K562 (cell line): ENCODE measurements around the gene HEBP2. TPM values are rescaled to one million over a fixed set of nuclear protein-coding genes. Genes with fewer than 3 reads are reported as not detected.

ENCODE experiments used
- ATAC-seq: fragments of 200-7000 bp; cut with Tn5 transposase; 3 replicates; pipeline ENCODE4 v1.9.1; 2020; ENCODE audit warnings: moderate library complexity
- BruUV-seq: library from RNA; stranded (reverse); fragments of 400-500 nt; replicated peaks from 2 replicates; lab custom pipeline; 2021; lab: Mats Ljungman, UMichigan
- CTCF ChIA-PET: fragments of 300-600 bp; formaldehyde crosslinking; extraction: SDS; loops from one replicate; lab custom pipeline; 2021; ENCODE audit warnings: low intra/inter-chr PET ratio; lab: Yijun Ruan, JAX
- POLR2A ChIA-PET: fragments of 300-600, 350-650 bp; sonication (Branson Sonifier 250); formaldehyde crosslinking; extraction: SDS; loops from one replicate; lab custom pipeline; 2021; ENCODE audit warnings: antibody characterized with exemption, inconsistent platforms; lab: Yijun Ruan, JAX
- DNase-seq, 4 experiments: peaks; one replicate each; pipeline versions ENCODE4 v3.0.0 to v3.0.0-alpha.2; 2011 to 2018; ENCODE audit warnings: low spot score in 3 of 4, mixed read lengths in 3 of 4; ENCODE audit errors: extremely low read depth in 1 of 4
- FAIRE-seq: peaks from 2 replicates; lab custom pipeline; 2011; peaks lifted over from hg19 to GRCh38; lab: Jason Lieb, UNC
- H2AFZ ChIP-seq: 2 replicates; pipeline ENCODE4 v1.6.0; 2011; ENCODE audit warnings: low read depth, low read length, control low read depth, inconsistent platforms
- H3K27ac ChIP-seq: fragments of 200-600 bp; 3 replicates; pipeline ENCODE4 v1.8.0; 2011; ENCODE audit warnings: low read depth, mild to moderate bottlenecking, control low read depth, inconsistent platforms, low read length, moderate library complexity, mixed read lengths; ENCODE audit errors: extremely low read depth
- H3K27me3 ChIP-seq, 2 experiments: fragments of 300-600 bp in 1 of 2; 2 replicates in 1 of 2; 3 replicates in 1 of 2; pipeline versions ENCODE4 v1.6.0 to v1.8.0; 2011; ENCODE audit warnings: inconsistent platforms in 2 of 2, low read length in 2 of 2, mild to moderate bottlenecking in 1 of 2, mixed read lengths in 1 of 2, moderate library complexity in 1 of 2; ENCODE audit not compliant: control insufficient read depth in 2 of 2, insufficient read depth in 2 of 2
- H3K36me3 ChIP-seq: fragments of 300-600 bp; 3 replicates; pipeline ENCODE4 v1.8.0; 2011; ENCODE audit warnings: mild to moderate bottlenecking, low read length, inconsistent platforms; ENCODE audit not compliant: control insufficient read depth, insufficient read depth
- H3K4me1 ChIP-seq, 2 experiments: fragments of 200-600 bp in 1 of 2; replicated peaks in 1 of 2; 2 replicates in 1 of 2; 3 replicates in 1 of 2; pipeline versions ENCODE4 v1.5.1 to v1.8.0; 2011; ENCODE audit warnings: inconsistent platforms in 2 of 2, low read length in 2 of 2, mild to moderate bottlenecking in 1 of 2, mixed read lengths in 1 of 2, moderate library complexity in 1 of 2; ENCODE audit not compliant: control insufficient read depth in 2 of 2, insufficient read depth in 2 of 2
- H3K4me2 ChIP-seq: 2 replicates; pipeline ENCODE4 v1.6.1; 2011; ENCODE audit warnings: low read length, control low read depth, inconsistent platforms, mixed read lengths; ENCODE audit not compliant: insufficient read depth
- H3K4me3 ChIP-seq: fragments of 200-600 bp; sonication (generic), shearing (Covaris generic); 2 replicates; pipeline ENCODE4 v1.5.1; 2016; ENCODE audit warnings: control low read depth, inconsistent platforms
- H3K79me2 ChIP-seq: fragments of 200-600 bp; 3 replicates; pipeline ENCODE4 v1.8.0; 2011; ENCODE audit warnings: low read length, inconsistent platforms; ENCODE audit not compliant: control insufficient read depth, insufficient read depth
- H3K9ac ChIP-seq, 2 experiments: 2 replicates each; pipeline versions ENCODE4 v1.6.0 to v1.6.1; 2011; ENCODE audit warnings: low read depth in 2 of 2, low read length in 2 of 2, control low read depth in 1 of 2, inconsistent platforms in 1 of 2, mild to moderate bottlenecking in 1 of 2, mixed read lengths in 1 of 2; ENCODE audit not compliant: insufficient read depth in 1 of 2
- H3K9me1 ChIP-seq: one replicate; pipeline ENCODE4 v1.6.0; 2011; ENCODE audit warnings: inconsistent platforms, mild to moderate bottlenecking, low read length, moderate library complexity; ENCODE audit not compliant: control insufficient read depth, insufficient read depth
- H3K9me3 ChIP-seq: replicated peaks from 2 replicates; pipeline ENCODE4 v1.5.1; 2011; ENCODE audit warnings: low read depth, low read length, inconsistent platforms; ENCODE audit not compliant: control insufficient read depth, insufficient read depth
- H4K20me1 ChIP-seq: replicated peaks from 2 replicates; pipeline ENCODE4 v1.6.1; 2011; ENCODE audit warnings: low read length, inconsistent platforms, mixed read lengths; ENCODE audit not compliant: control insufficient read depth, insufficient read depth
- BCL6 ChIP-seq: fragments of 250-450 bp; sonication (Bioruptor Pico); IDR thresholded peaks from 2 replicates; pipeline ENCODE4 v1.4.0; 2020
- BRD4 ChIP-seq: fragments of 200-600 bp; sonication (generic); IDR thresholded peaks from 2 replicates; pipeline ENCODE4 v1.6.1; 2017; ENCODE audit warnings: inconsistent platforms
- CXXC5 ChIP-seq: fragments of 250-450 bp; sonication (Bioruptor Pico); IDR thresholded peaks from 2 replicates; pipeline ENCODE4 v1.8.0; 2022; ENCODE audit warnings: inconsistent platforms, mild to moderate bottlenecking, moderate library complexity
- NFRKB ChIP-seq: fragments of 450-650 bp; IDR thresholded peaks from 2 replicates; pipeline ENCODE4 v1.6.1; 2016; ENCODE audit warnings: low read depth
- POLR2AphosphoS5 ChIP-seq: IDR thresholded peaks from 2 replicates; pipeline ENCODE4 v1.6.1; 2011; ENCODE audit warnings: mild to moderate bottlenecking, low read depth, low read length, moderate library complexity; ENCODE audit not compliant: control insufficient read depth, insufficient read depth
- RCOR1 ChIP-seq, 2 experiments: IDR thresholded peaks; 2 replicates each; pipeline ENCODE4 v1.6.1; 2012; ENCODE audit warnings: low read depth in 2 of 2, low read length in 2 of 2, borderline replicate concordance in 1 of 2, improper control_type of control experiment in 1 of 2
- TARDBP ChIP-seq: fragments of 450-650 bp; IDR thresholded peaks from 2 replicates; pipeline ENCODE4 v1.6.1; 2016
- TBL1XR1 ChIP-seq, 2 experiments: IDR thresholded peaks; 2 replicates each; pipeline ENCODE4 v1.6.1; 2012; ENCODE audit warnings: improper control_type of control experiment in 2 of 2, low read length in 2 of 2, mild to moderate bottlenecking in 1 of 2
- TCF3 ChIP-seq: sonication (generic); formaldehyde crosslinking; IDR thresholded peaks from 2 replicates; pipeline ENCODE4 v1.4.0; 2020; ENCODE audit warnings: mild to moderate bottlenecking, missing genetic modification reagents
- ZSCAN29 ChIP-seq: fragments of 450-650 bp; IDR thresholded peaks from 2 replicates; pipeline ENCODE4 v1.6.1; 2017
- ZSCAN32 ChIP-seq: fragments of 450-650 bp; formaldehyde crosslinking; IDR thresholded peaks from 2 replicates; pipeline ENCODE4 v1.4.0; 2020; ENCODE audit warnings: mild to moderate bottlenecking, moderate library complexity
- whole genome bisulfite sequencing: fragments of 100-300 bp; shearing (Covaris generic); methylation state at CpG from one replicate; pipeline ENCODE4 v1.1.6; 2016; ENCODE audit warnings: low coverage, mixed read lengths; ENCODE audit not compliant: insufficient coverage; ENCODE audit errors: missing lambda C conversion rate; 5-methylcytosine and 5-hydroxymethylcytosine counted together
- in situ Hi-C: fragments of 300-500 bp; cut with MboI; formaldehyde crosslinking; loops from 4 replicates; pipeline ENCODE4 v1.15.0; 2018; ENCODE audit warnings: inconsistent platforms, mixed read lengths
- intact Hi-C: fragments of 100-400 bp; cut with micrococcal nuclease; formaldehyde crosslinking; loops from 2 replicates; pipeline ENCODE4 v1.14.2; 2022
- polyA plus RNA-seq, 8 experiments: library from polyadenylated mRNA; depleted of rRNA in 4 of 8; stranded (reverse) in 5 of 8; unstranded in 3 of 8; fragments of >200 nt; fragmentation: Nextera tagmentation in 2 of 8; fragmentation: Illumina TruSeq in 1 of 8; extraction: Ambion mirVana in 2 of 8; extraction: Trizol in 1 of 8; gene quantifications; 2 replicates each; pipeline versions ENCODE4 v1.2.1 to v1.2.3, GENCODE V29; 2011 to 2014; ENCODE audit warnings: inconsistent platforms in 1 of 8, missing spikeins in 1 of 8
- total RNA-seq, 7 experiments: library from RNA; depleted of rRNA in 6 of 7; stranded (reverse); fragments of >200 nt in 6 of 7; fragmentation: Illumina TruSeq in 2 of 7; extraction: Trizol in 2 of 7; gene quantifications; 2 replicates each; pipeline versions ENCODE4 v1.2.1 to v1.2.3, GENCODE V29; 2011 to 2021; ENCODE audit warnings: low replicate concordance in 1 of 7
- TF ChIP-seq, protein P1 (sequence below): fragments of 450-650 bp; conservative IDR thresholded peaks from 2 replicates; pipeline ENCODE4 v1.6.1; 2016; ENCODE audit warnings: missing genetic modification characterization, low read depth, mild to moderate bottlenecking, control low read depth, missing compliant biosample characterization
- TF ChIP-seq, protein P2 (sequence below): fragments of 250-450 bp; sonication (Bioruptor Pico); IDR thresholded peaks from 2 replicates; pipeline ENCODE4 v1.5.0; 2022; ENCODE audit warnings: mild to moderate bottlenecking

HEBP2 gene
- total and polyA plus RNA-seq, 9 of the 15 experiments (the other 6 are each of a cell fraction or from before 2014, with no cell fraction given), result 8.5 to 63.7 (median 36.9) TPM

DNA sequence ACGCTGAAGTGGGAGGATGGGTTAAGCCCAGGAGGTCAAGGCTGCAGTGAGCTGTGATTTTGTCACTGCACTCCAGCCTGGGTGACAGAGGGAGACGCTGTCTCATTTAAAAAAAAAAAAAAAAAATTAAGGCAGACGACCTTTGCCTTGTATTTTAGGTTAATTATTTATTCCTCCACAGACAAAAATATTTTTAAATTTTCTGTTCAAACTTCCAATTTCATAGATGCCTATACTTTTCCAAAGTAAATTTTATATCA, 32.6 kb upstream of the HEBP2 start:
- H3K4me2 ChIP-seq, result no peak overlapping the region
- H3K27me3 ChIP-seq, result no peaks in the 10 kb centered on the region
- POLR2A ChIA-PET, result interaction anchor here (0.5 kb wide), 1 partner anchor 9 kb away, joined by 3 read pairs; no protein-coding TSS in a partner anchor
- peak; percentile 65; the same call in 2 of the 3 replicates for ATAC-seq
- no peak overlapping the region for H3K9ac ChIP-seq
- TF ChIP-seq ZSCAN29, result no peak
- peak in 1 of 2 experiments; percentile 21; a peak in 1 of 4 replicates for TF ChIP-seq RCOR1 (IDR thresholded peaks at IDR 0.05; ENCODE audit: borderline replicate concordance in 1 of 2, low read depth in 2 of 2, low read length in 2 of 2)
- in situ Hi-C loops (no loop called here), intact Hi-C loops (no loop called here)
- WGBS, result 2% methylated on average over 3 of the region's 3 CpGs
- H3K79me2 ChIP-seq, result no peaks in the 10 kb centered on the region
- H3K4me3 ChIP-seq, result no peak overlapping the region
- peaks cover 4 to 20% of the 10 kb centered on the region in 2 experiments for H3K4me1 ChIP-seq
- H2AFZ ChIP-seq, result no peak overlapping the region
- no peak for DNase-seq
- no peak overlapping the region for H3K27ac ChIP-seq
- FAIRE-seq, result no peak
- CTCF ChIA-PET, result no interaction called here
- H4K20me1 ChIP-seq, result no peaks in the 10 kb centered on the region
- no TSS peak for BruUV-seq
- no peaks in the 10 kb centered on the region for H3K9me3 ChIP-seq
- no peaks in the 10 kb centered on the region for H3K36me3 ChIP-seq
- no peaks in the 10 kb centered on the region for H3K9me1 ChIP-seq

DNA sequence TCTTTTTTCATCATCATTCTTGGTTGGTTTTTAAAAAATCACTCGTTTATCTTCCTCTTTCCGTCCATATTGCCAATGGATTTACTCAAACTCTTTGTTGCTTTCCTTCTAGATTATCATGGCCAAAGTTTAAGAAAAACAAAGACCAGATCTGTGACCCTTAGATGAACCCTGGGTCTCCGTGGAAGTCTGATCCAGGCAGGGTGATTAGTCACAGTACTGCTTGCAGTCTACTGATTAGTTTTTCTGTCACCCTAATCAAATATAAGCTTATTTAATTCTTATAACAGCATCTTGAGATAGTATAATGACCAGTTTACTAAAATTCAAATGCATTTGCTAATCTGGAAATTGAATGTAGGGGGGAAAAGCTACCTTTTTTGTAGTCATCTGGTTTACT, 32.3 kb upstream of the HEBP2 start:
- WGBS, result 0% methylated on average over 3 of the region's 3 CpGs
- intact Hi-C loops, result no loop called here
- TF ChIP-seq, protein P1, sequence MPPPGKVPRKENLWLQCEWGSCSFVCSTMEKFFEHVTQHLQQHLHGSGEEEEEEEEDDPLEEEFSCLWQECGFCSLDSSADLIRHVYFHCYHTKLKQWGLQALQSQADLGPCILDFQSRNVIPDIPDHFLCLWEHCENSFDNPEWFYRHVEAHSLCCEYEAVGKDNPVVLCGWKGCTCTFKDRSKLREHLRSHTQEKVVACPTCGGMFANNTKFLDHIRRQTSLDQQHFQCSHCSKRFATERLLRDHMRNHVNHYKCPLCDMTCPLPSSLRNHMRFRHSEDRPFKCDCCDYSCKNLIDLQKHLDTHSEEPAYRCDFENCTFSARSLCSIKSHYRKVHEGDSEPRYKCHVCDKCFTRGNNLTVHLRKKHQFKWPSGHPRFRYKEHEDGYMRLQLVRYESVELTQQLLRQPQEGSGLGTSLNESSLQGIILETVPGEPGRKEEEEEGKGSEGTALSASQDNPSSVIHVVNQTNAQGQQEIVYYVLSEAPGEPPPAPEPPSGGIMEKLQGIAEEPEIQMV, result no peak
- no peak for TF ChIP-seq ZSCAN32
- no peak for TF ChIP-seq BCL6
- TF ChIP-seq NFRKB, result no peak
- no peak for TF ChIP-seq TARDBP
- TF ChIP-seq TCF3 (CRISPR knock-in tag), result peak; percentile 51
- TF ChIP-seq TBL1XR1 (IDR thresholded peaks at IDR 0.05; ENCODE audit: low read length in 2 of 2), result peak in 1 of 2 experiments; percentile 65; a peak in 2 of 4 replicates
- no peak for TF ChIP-seq CXXC5 (CRISPR knock-in tag)
- peak; percentile 41; the same call in 1 of the 2 replicates for TF ChIP-seq POLR2AphosphoS5
- TF ChIP-seq BRD4, result no peak
- TF ChIP-seq, protein P2, sequence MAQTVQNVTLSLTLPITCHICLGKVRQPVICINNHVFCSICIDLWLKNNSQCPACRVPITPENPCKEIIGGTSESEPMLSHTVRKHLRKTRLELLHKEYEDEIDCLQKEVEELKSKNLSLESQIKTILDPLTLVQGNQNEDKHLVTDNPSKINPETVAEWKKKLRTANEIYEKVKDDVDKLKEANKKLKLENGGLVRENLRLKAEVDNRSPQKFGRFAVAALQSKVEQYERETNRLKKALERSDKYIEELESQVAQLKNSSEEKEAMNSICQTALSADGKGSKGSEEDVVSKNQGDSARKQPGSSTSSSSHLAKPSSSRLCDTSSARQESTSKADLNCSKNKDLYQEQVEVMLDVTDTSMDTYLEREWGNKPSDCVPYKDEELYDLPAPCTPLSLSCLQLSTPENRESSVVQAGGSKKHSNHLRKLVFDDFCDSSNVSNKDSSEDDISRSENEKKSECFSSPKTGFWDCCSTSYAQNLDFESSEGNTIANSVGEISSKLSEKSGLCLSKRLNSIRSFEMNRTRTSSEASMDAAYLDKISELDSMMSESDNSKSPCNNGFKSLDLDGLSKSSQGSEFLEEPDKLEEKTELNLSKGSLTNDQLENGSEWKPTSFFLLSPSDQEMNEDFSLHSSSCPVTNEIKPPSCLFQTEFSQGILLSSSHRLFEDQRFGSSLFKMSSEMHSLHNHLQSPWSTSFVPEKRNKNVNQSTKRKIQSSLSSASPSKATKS, result no peak

More for the DNA sequence above, 32.3 kb upstream of the HEBP2 start:
- ATAC-seq (peak; percentile 80), DNase-seq (peak; percentile 28 to 65 (median 35)), FAIRE-seq (peak; percentile 29)
- no peak overlapping the region for H3K27ac ChIP-seq
- POLR2A ChIA-PET, result interaction anchor here (0.6 kb wide), 1 partner anchor 331 kb away, joined by 3 read pairs; no protein-coding TSS in a partner anchor
- H4K20me1 ChIP-seq, result no peaks in the 10 kb centered on the region
- no peaks in the 10 kb centered on the region for H3K9me3 ChIP-seq
- in situ Hi-C loops, result no loop called here
- H3K4me1 ChIP-seq, result peaks cover 4 to 20% of the 10 kb centered on the region in 2 experiments
- H3K4me2 ChIP-seq, result no peak overlapping the region
- H2AFZ ChIP-seq, result no peak overlapping the region
- H3K79me2 ChIP-seq, result no peaks in the 10 kb centered on the region
- H3K36me3 ChIP-seq, result no peaks in the 10 kb centered on the region
- H3K4me3 ChIP-seq, result no peak overlapping the region
- no peaks in the 10 kb centered on the region for H3K27me3 ChIP-seq
- BruUV-seq, result no TSS peak
- CTCF ChIA-PET, result no interaction called here
- H3K9me1 ChIP-seq, result no peaks in the 10 kb centered on the region
- no peak overlapping the region for H3K9ac ChIP-seq
